Uterus (tissue), 4 donors: Measurements from ENCODE around the gene NCF1. TPM values are rescaled to one million over a fixed set of nuclear protein-coding genes. Genes with fewer than 3 reads are reported as not detected.
"Not testable (repeated sequence)": the region's sequence is repeated elsewhere in the genome, so short reads cannot be mapped to it uniquely, and the experiment has no call there.

ENCODE experiments used
- DNase-seq, 2 donors: peaks; one replicate each; pipeline ENCODE4 v3.0.0-alpha.2; 2019 to 2020
- H3K27ac ChIP-seq, 2 donors: fragments of 200-600 bp; sonication (generic); 1 replicate in 1 of 2; 2 replicates in 1 of 2; pipeline ENCODE4 v1.5.1; 2016 to 2018
- H3K27me3 ChIP-seq, 2 donors: fragments of 200-600 bp; sonication (generic); one replicate each; pipeline ENCODE4 v1.5.1; 2018 to 2019; ENCODE audit warnings: control low read depth in 1 of 2
- H3K36me3 ChIP-seq, 2 donors: fragments of 200-600 bp; sonication (generic); one replicate each; pipeline ENCODE4 v1.5.1; 2019; ENCODE audit warnings: control low read depth in 1 of 2
- H3K4me1 ChIP-seq, 2 donors: fragments of 200-600 bp; sonication (generic); one replicate each; pipeline ENCODE4 v1.5.1; 2018 to 2019; ENCODE audit warnings: control low read depth in 1 of 2
- H3K4me3 ChIP-seq, 2 donors: fragments of 200-600 bp; sonication (generic); 1 replicate in 1 of 2; 2 replicates in 1 of 2; pipeline ENCODE4 v1.5.1; 2018 to 2019; ENCODE audit warnings: mild to moderate bottlenecking in 1 of 2
- H3K9me3 ChIP-seq, 2 donors: fragments of 200-600 bp; sonication (generic); one replicate each; pipeline ENCODE4 v1.5.1; 2019; ENCODE audit warnings: control low read depth in 1 of 2
- intact Hi-C: fragments of 100-400 bp; cut with DNase I; formaldehyde crosslinking; loops from one replicate; pipeline ENCODE4 v1.15.1; 2023; ENCODE audit warnings: low total_unique reads
- total RNA-seq, 4 donors: library from RNA; depleted of rRNA in 3 of 4; stranded (reverse); fragments of >200 nt in 3 of 4; gene quantifications; one replicate each; pipeline versions ENCODE4 v1.1.0 to v1.2.4, GENCODE V29; 2014 to 2023
- donor health status: DM: yes; HTN: yes; CAD: no.

The NCF1 gene
- total RNA-seq, 4 donors from 2014 or later: 0.55 to 21.0 (median 1.1) TPM; not detected in 1

GRCh38 chr7:74798644-74799043, 24.8 kb downstream of the NCF1 start:
- H3K36me3 ChIP-seq, H3K27ac ChIP-seq, H3K27me3 ChIP-seq, H3K4me3 ChIP-seq, H3K9me3 ChIP-seq, DNase-seq, H3K4me1 ChIP-seq, intact Hi-C loops: not testable (repeated sequence)

- DNase-seq, H3K36me3 ChIP-seq, H3K4me1 ChIP-seq, intact Hi-C loops, H3K9me3 ChIP-seq, H3K27ac ChIP-seq, H3K27me3 ChIP-seq, H3K4me3 ChIP-seq: not testable (repeated sequence)
These were observed 42.1 kb downstream of the NCF1 start for GRCh38 chr7:74815882-74816281.

- H3K4me1 ChIP-seq, DNase-seq, H3K36me3 ChIP-seq, H3K9me3 ChIP-seq, H3K27ac ChIP-seq, intact Hi-C loops, H3K27me3 ChIP-seq, H3K4me3 ChIP-seq: not testable (repeated sequence)
These were observed 46.5 kb downstream of the NCF1 start for GRCh38 chr7:74820146-74820805.

GRCh38 chr7:74821259-74821658, 47.4 kb downstream of the NCF1 start:
- DNase-seq, H3K9me3 ChIP-seq, H3K27me3 ChIP-seq, H3K4me3 ChIP-seq, H3K27ac ChIP-seq, H3K4me1 ChIP-seq, H3K36me3 ChIP-seq, intact Hi-C loops: not testable (repeated sequence)

- H3K27ac ChIP-seq, intact Hi-C loops, H3K4me3 ChIP-seq: not testable (repeated sequence)
These were observed 56.1 kb downstream of the NCF1 start for GRCh38 chr7:74829959-74830358.

GRCh38 chr7:74830411-74830810, 56.6 kb downstream of the NCF1 start:
- DNase-seq, H3K27ac ChIP-seq, H3K4me3 ChIP-seq, H3K27me3 ChIP-seq, H3K36me3 ChIP-seq, intact Hi-C loops, H3K9me3 ChIP-seq, H3K4me1 ChIP-seq: not testable (repeated sequence)

More at GRCh38 chr7:74829959-74830358, 56.1 kb downstream of the NCF1 start:
- not testable (repeated sequence) for H3K27me3 ChIP-seq, H3K4me1 ChIP-seq, H3K36me3 ChIP-seq, DNase-seq, H3K9me3 ChIP-seq

Other genes starting within 250 kb of the NCF1 start
- gene GTF2I, start 116.3 kb upstream of the NCF1 start, total RNA-seq: 100 to 1,000 TPM; 135 to 454 (median 229) TPM
- 10 to 100 TPM; 12.9 to 46.7 (median 28.1) TPM for gene GTF2IRD2, start 77.6 kb downstream of the NCF1 start, total RNA-seq
- gene CASTOR2, start 190.7 kb downstream of the NCF1 start, total RNA-seq: 10 to 100 TPM in 3 of 4 donors, 1 to 10 TPM in 1; 1.2 to 35.6 (median 11.3) TPM